HS-27A (cell line): Measurements from ENCODE around the gene ALDH1B1.

Experiments
- DNase-seq: peaks from one replicate; pipeline ENCODE4 v3.0.0-alpha.2; 2012; ENCODE audit warnings: low read depth, missing footprints

ALDH1B1 gene

DNA sequence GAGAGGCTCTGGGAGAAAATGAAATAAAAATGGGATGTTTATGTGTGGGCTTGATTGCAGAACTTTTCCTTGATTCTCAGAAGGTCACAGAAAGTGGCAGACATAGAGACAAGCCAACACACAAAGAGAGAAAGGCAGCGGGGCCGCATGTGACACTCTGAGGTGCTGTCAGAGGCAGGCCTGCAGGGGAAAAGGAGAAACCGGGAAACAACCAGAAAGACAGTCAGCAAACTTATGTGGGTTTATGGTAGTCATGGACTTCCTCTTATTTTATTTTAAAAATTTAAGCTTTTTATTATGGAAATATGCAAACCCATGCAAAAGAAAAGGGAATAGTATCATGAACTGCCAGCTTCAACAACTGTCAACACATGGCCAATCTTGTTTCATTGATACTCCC is 48.0 kb downstream of the ALDH1B1 start:
- DNase-seq: no peak

- no peak for DNase-seq
These were observed 49.0 kb downstream of the ALDH1B1 start for GRCh38 chr9:38441347-38442085.

DNA sequence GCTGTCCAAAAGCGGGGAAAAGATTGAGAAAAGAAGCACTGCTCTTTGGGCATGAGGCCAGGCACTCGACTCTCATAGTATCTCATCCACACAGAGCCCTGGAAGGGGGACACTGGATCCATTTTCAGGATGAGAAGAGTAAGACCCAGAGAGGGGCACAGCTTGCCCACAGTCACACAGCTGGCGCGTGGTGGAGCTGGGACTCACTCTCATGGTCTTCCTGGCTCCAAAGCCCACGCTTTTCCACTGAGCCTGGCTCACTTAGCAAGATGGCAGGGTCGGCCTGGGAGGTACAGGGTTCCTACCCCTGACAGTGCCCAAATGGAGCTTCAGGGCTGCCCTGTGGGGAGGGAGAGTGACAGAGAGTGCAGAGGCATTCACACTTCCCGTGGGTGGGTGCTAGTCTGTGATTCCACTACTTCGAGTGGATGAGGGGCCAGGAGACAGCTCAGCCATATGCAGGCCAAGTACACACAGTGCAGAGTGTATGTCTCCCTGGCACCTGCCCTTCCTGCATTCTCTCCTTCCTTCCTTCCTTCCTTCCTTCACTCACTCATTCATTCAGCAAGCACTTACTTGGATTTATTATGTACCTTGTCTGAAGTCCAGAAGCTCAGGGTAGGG is 50.1 kb downstream of the ALDH1B1 start:
- DNase-seq: no peak

DNA sequence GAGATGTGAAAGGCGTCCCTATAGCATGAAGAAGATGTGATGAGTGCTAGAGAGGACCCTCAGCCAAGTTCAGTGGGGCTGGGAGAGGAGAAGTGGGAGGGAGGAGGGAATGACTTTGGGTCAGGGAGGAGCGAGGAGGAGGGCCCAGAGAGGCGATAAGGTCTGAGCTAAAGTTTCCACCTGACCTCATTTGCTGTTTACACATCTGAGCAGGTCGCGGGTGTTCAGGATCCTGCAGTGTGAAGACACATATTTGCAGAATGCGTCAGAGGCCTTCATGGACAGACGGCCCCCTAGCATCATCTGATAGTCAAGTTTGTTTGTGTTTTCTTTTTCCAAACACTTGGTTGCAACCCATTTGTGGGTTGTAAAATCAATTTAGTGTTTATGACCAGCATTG is 50.7 kb downstream of the ALDH1B1 start:
- DNase-seq: no peak

GRCh38 chr9:38443597-38443996 is 51.1 kb downstream of the ALDH1B1 start:
- no peak for DNase-seq

GRCh38 chr9:38445154-38446043 is 52.9 kb downstream of the ALDH1B1 start:
- no peak for DNase-seq

DNA sequence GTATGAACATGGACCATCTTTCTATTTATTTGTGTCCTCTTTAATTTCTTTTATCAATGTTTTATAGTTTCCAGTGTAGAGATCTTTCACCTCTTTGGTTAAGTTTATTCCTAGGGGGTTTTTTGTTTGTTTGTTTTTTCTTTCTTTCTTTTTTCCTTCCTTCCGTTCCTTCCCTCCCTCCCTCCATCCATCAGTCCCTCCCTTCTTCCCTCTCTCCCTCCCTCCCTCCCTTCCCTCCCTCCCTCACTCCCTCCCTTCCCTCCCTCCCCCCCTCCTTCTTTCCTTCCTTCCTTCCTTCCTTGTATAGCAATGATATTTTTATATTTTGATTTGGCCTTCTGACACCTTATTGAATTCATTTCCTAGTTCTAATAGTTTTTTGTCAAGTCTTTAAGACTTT is 55.2 kb downstream of the ALDH1B1 start:
- no peak for DNase-seq
